HG02642 (cell line): Measurements from ENCODE around the gene IGSF10.
A peak's percentile ranks its signal among the peaks of the same experiment; 100 is the strongest.

ENCODE experiments used
- ATAC-seq: cut with Tn5 transposase; IDR thresholded peaks from one replicate; pipeline ENCODE4 v1.9.1; 2021; ENCODE audit warnings: mild to moderate bottlenecking; ENCODE audit not compliant: unreplicated experiment, poor library complexity

Gene IGSF10

GRCh38 chr3:151425627-151426340 is 35.1 kb downstream of the IGSF10 start:
- peak; percentile 20 for ATAC-seq

DNA sequence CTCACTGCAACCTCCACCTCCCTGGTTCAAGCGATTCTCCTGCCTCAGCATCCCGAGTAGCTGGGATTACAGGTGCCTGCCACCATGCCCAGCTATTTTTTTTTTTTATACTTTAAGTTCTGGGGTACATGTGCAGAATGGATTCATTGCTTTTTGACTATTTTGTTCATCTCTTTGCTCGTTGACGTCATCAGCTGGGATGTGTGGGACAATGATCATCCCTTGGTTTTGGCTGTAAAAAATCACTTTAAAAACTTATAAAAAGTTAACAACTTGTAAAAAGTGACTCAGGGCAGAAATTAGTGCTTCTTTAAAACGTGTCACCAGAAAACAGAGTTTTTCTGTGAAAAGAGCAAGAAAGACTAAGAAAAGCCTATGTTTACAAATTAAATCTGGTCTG is 37.8 kb downstream of the IGSF10 start:
- no peak for ATAC-seq

DNA sequence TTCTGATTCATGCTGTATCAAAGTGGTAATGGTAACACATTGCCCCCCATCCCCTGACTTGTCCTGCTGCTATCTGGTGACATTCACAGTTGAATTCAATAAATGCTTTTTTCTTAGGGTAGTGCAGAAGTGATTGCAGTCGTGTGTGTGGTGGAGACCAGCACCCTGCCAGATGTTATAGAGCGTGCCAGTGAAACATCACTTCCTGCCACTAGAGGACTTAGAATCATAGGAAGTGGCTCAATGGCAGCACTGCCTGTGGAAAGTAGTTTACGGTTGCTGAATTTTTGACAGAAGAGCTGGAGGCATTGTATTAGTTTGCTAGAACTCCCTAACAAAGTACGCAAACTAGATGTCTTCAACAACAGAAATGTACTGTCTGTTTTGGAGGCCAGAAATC is 38.9 kb downstream of the IGSF10 start:
- peak; percentile 72 for ATAC-seq

- no peak for ATAC-seq
These were observed 41.1 kb downstream of the IGSF10 start for GRCh38 chr3:151419806-151420205.

GRCh38 chr3:151415289-151415688 is 45.6 kb downstream of the IGSF10 start:
- ATAC-seq: no peak

- ATAC-seq: no peak
These were observed 47.9 kb downstream of the IGSF10 start for GRCh38 chr3:151412989-151413388.
